Muscle layer of duodenum (tissue), 2 donors: ENCODE measurements around the gene TRIM39.

Experiments
- H3K27ac ChIP-seq: one replicate; pipeline ENCODE4 v1.7.0; 2013; ENCODE audit warnings: mild to moderate bottlenecking, low read length
- H3K27me3 ChIP-seq: one replicate; pipeline ENCODE4 v1.7.0; 2013; ENCODE audit warnings: low read depth, mild to moderate bottlenecking, control low read depth, low read length
- H3K36me3 ChIP-seq, 2 donors: one replicate each; pipeline ENCODE4 v1.7.0; 2013; ENCODE audit warnings: low read length in 2 of 2, control low read depth in 1 of 2, mild to moderate bottlenecking in 1 of 2; ENCODE audit not compliant: insufficient read depth in 2 of 2, control insufficient read depth in 1 of 2
- H3K4me1 ChIP-seq, 2 donors: one replicate each; pipeline ENCODE4 v1.7.0; 2013; ENCODE audit warnings: low read length in 2 of 2, mild to moderate bottlenecking in 2 of 2, control low read depth in 1 of 2, moderate library complexity in 1 of 2; ENCODE audit not compliant: insufficient read depth in 2 of 2, control insufficient read depth in 1 of 2
- H3K4me3 ChIP-seq, 2 donors: one replicate each; pipeline ENCODE4 v1.7.0; 2013; ENCODE audit warnings: low read length in 2 of 2, low read depth in 1 of 2, mild to moderate bottlenecking in 1 of 2
- H3K9me3 ChIP-seq, 2 donors: one replicate each; pipeline ENCODE4 v1.7.0; 2013; ENCODE audit warnings: low read length in 2 of 2, control low read depth in 1 of 2, mild to moderate bottlenecking in 1 of 2; ENCODE audit not compliant: control insufficient read depth in 1 of 2
- donor health status: healthy.

TRIM39 gene

GRCh38 chr6:30315156-30315555 lies 11.6 kb upstream of the TRIM39 start:
- Histone ChIP-seq H3K36me3 (peaks cover 8 to 14% of the 10 kb centered on the region in 2 donors), H3K4me3 (no peak overlapping the region), H3K9me3 (no peaks in the 10 kb centered on the region), H3K27ac (no peak overlapping the region), H3K4me1 (no peaks in the 10 kb centered on the region), H3K27me3 (no peaks in the 10 kb centered on the region)

DNA sequence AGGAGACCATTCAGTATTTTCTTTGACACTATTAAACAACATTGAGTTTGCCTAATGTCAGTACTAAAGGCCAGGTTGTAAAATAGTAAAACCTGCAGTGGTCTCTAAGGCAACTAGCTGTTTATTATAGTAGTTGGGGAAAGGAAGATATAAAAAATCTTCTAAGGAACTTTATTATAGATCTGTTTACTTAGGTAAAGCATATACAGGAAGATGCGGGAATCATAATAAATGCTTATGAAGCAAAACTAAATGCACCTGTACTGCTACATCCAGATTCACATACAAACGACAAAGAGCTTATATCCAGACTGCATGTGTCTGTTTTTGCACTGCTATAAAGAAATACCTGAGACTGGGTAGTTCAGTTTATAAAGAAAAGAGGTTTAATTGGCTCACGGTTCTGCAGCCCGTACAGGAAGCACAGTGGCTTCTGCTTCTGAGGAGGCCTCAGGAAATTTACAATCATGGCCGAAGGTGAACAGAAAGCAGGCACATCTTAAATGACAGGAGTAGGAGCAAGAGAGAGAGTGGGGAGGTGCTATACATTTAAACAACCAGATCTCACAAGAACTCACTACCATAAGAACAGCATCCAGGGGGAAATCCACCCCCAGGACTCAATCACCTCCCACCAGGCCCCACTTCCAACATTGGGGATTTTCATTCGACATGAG lies 8.7 kb upstream of the TRIM39 start:
- no peaks in the 10 kb centered on the region for H3K27me3 ChIP-seq
- H3K27ac ChIP-seq: no peak overlapping the region
- H3K4me3 ChIP-seq: no peak overlapping the region
- H3K4me1 ChIP-seq: peaks cover 0 to 3% of the 10 kb centered on the region in 2 donors
- no peaks in the 10 kb centered on the region for H3K9me3 ChIP-seq
- H3K36me3 ChIP-seq: peaks cover 8 to 13% of the 10 kb centered on the region in 2 donors

- Histone ChIP-seq H3K27ac (no peak overlapping the region), H3K27me3 (no peaks in the 10 kb centered on the region), H3K9me3 (no peaks in the 10 kb centered on the region), H3K36me3 (peaks cover under 1 to 8% of the 10 kb centered on the region in 2 donors), H3K4me3 (no peak overlapping the region), H3K4me1 (peaks cover under 1 to 3% of the 10 kb centered on the region in 2 donors)
These were observed 7.4 kb upstream of the TRIM39 start for GRCh38 chr6:30319146-30319835.

- Histone ChIP-seq H3K27ac (no peak overlapping the region), H3K27me3 (no peaks in the 10 kb centered on the region), H3K9me3 (no peaks in the 10 kb centered on the region), H3K4me3 (no peak overlapping the region), H3K36me3 (peaks cover 3 to 8% of the 10 kb centered on the region in 2 donors), H3K4me1 (peaks cover 10 to 14% of the 10 kb centered on the region in 2 donors)
These were observed 4.9 kb upstream of the TRIM39 start for GRCh38 chr6:30321692-30322388.

GRCh38 chr6:30322527-30323501 lies 3.9 kb upstream of the TRIM39 start:
- Histone ChIP-seq H3K9me3 (no peaks in the 10 kb centered on the region), H3K4me1 (peaks cover 13 to 19% of the 10 kb centered on the region in 2 donors), H3K36me3 (peaks cover 3 to 8% of the 10 kb centered on the region in 2 donors), H3K27me3 (no peaks in the 10 kb centered on the region), H3K27ac (no peak overlapping the region), H3K4me3 (no peak overlapping the region)

DNA sequence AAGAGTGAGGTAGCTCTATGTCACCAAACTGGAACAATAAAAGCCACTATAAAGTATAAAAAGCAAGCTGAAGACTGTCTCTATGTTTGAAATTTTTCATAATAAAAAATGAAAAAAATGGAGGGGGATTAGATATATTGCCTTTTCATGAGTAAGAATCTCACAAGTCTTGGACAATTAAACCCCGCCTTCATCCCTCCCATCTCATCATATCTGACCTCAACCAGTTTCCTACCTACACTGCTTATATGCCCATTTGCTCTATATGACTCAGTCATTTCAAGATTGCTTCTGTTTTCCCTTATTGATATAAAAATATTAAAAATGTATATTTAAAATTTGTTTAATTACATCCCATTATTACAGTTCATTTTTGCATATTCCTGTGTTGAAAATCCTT lies 2.9 kb upstream of the TRIM39 start:
- H3K4me1 ChIP-seq: peaks cover 13 to 25% of the 10 kb centered on the region in 2 donors

GRCh38 chr6:30325150-30325872 lies 1.4 kb upstream of the TRIM39 start:
- Histone ChIP-seq H3K9me3 (no peaks in the 10 kb centered on the region), H3K4me3 (peak overlapping the region; percentile 87 to 98), H3K27ac (peak overlapping the region; percentile 97), H3K4me1 (peaks cover 13 to 25% of the 10 kb centered on the region in 2 donors), H3K27me3 (no peaks in the 10 kb centered on the region), H3K36me3 (peaks cover 12 to 15% of the 10 kb centered on the region in 2 donors)

More for the DNA sequence above, 2.9 kb upstream of the TRIM39 start:
- H3K4me3 ChIP-seq: no peak overlapping the region
- no peaks in the 10 kb centered on the region for H3K27me3 ChIP-seq
- H3K36me3 ChIP-seq: peaks cover 3 to 8% of the 10 kb centered on the region in 2 donors
- no peak overlapping the region for H3K27ac ChIP-seq
- H3K9me3 ChIP-seq: no peaks in the 10 kb centered on the region

- Histone ChIP-seq H3K4me3 (peak overlapping the region; percentile 87 to 98), H3K36me3 (peaks cover 13 to 22% of the 10 kb centered on the region in 2 donors), H3K27me3 (no peaks in the 10 kb centered on the region), H3K9me3 (no peaks in the 10 kb centered on the region), H3K27ac (peak overlapping the region; percentile 97), H3K4me1 (peaks cover 13 to 25% of the 10 kb centered on the region in 2 donors)
These were observed 728 bp upstream of the TRIM39 start for GRCh38 chr6:30325873-30326525.

DNA sequence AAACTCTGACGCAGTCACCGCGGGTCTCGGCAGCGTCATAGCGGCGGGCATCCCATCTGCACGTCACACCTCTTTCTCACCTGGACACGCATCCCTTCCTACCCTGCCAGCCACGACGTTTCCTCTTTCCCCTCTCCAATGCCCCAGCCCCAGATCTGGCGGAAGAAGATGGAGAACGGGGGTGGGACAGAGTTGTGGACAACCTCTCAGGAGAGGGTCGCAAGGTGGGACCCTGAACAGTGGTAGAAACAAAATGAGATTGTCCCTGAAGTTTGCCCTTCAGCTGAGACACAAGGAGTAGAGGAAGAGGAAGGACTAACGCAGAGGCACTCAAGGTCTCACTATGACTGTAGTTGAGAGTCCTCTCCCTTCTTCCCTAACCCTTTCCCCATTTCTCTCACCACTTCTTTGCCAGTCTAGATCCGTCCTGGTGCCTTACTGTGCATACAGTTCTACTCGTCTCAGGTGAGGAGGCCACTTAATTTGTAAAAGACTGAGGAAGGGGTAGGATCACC lies 562 bp downstream of the TRIM39 start:
- Histone ChIP-seq H3K27me3 (no peaks in the 10 kb centered on the region), H3K4me1 (peaks cover 10 to 25% of the 10 kb centered on the region in 2 donors), H3K27ac (peak overlapping the region; percentile 97), H3K36me3 (peaks cover 17 to 33% of the 10 kb centered on the region in 2 donors), H3K4me3 (peak overlapping the region; percentile 87 to 98), H3K9me3 (no peaks in the 10 kb centered on the region)
